ENCODE results near the gene RIOK3. TPM values are rescaled to one million over a fixed set of nuclear protein-coding genes. Genes with fewer than 3 reads are reported as not detected.

Gene RIOK3
- total and polyA plus RNA-seq, 10 of the 15 experiments (the other 5 are each of a cell fraction or from before 2014, with no cell fraction given) = 18.0 to 87.5 (median 53.8) TPM

GRCh38 chr18:23479829-23480505, 26.9 kb downstream of the RIOK3 start (continued):
- peak; percentile 67; the same call in 1 of the 2 replicates for TF ChIP-seq RELB (IDR thresholded peaks at IDR 0.05; ENCODE audit: low read depth)

- H3K9ac ChIP-seq (ENCODE audit: control insufficient read depth, insufficient read depth, low read length) = no peak overlapping the region
- no TSS peak for BruUV-seq (replicated peaks)
- no peak overlapping the region for H3K4me3 ChIP-seq
- ATAC-seq = no peak
- in situ Hi-C loops (cut with MboI) (no loop called here), intact Hi-C loops (cut with micrococcal nuclease; ENCODE audit: unreplicated experiment) (no loop called here)
- no peak overlapping the region for H3K4me2 ChIP-seq (ENCODE audit: control insufficient read depth, insufficient read depth)
- DNase-seq (ENCODE audit: low read depth, low spot score) = no peak
- no peaks in the 10 kb centered on the region for H3K9me3 ChIP-seq (replicated peaks; ENCODE audit: control insufficient read depth, insufficient read depth, low read length)
- peaks cover 0 to 2% of the 10 kb centered on the region in 2 experiments; a peak in 1 of 4 replicates for H3K36me3 ChIP-seq (ENCODE audit: control insufficient read depth in 2 of 2, insufficient read depth in 2 of 2, low read length in 1 of 2)
- peaks cover 15% of the 10 kb centered on the region for H3K4me1 ChIP-seq (ENCODE audit: control insufficient read depth, insufficient read depth, low read length)
- 78% methylated on average over 8 of the region's 8 CpGs for WGBS (ENCODE audit: insufficient coverage, insufficient replicate concordance, low lambda C conversion rate, missing lambda C conversion rate)
- no peaks in the 10 kb centered on the region for H4K20me1 ChIP-seq (ENCODE audit: control insufficient read depth, insufficient read depth)
- no peak for FAIRE-seq
- H3K27ac ChIP-seq (ENCODE audit: control insufficient read depth, insufficient read depth) = no peak overlapping the region
- ChIA-PET RAD21 (ENCODE audit: unreplicated experiment) (interaction anchor here (0.6 to 1.8 kb wide), 2 partner anchors 9 to 639 kb away, joined by 4 to 6 read pairs; no protein-coding TSS in a partner anchor), POLR2A (interaction anchor here (0.6 to 1.0 kb wide), 4 partner anchors 14 to 412 kb away, joined by 3 to 6 read pairs (median 4); a partner anchor contains a TSS), CTCF (interaction anchor here (0.8 to 2.6 kb wide), 4 partner anchors 9 to 24 kb away, joined by 3 to 22 read pairs (median 5); no protein-coding TSS in a partner anchor), SMC1A (ENCODE audit: uncharacterized antibody, unreplicated experiment) (interaction anchor here (1.0 to 1.9 kb wide), 6 partner anchors 14 to 353 kb away, joined by 3 to 6 read pairs (median 3); no protein-coding TSS in a partner anchor)
- H3K79me2 ChIP-seq (ENCODE audit: control insufficient read depth, insufficient read depth, low read length) = no peaks in the 10 kb centered on the region
- no peaks in the 10 kb centered on the region for H3K27me3 ChIP-seq (replicated peaks in 1 of 2; ENCODE audit: control insufficient read depth in 2 of 2, insufficient read depth in 2 of 2, low read length in 1 of 2)
- TF ChIP-seq HDAC6 (IDR thresholded peaks at IDR 0.05; ENCODE audit: unreplicated experiment) (no peak), POLR2AphosphoS5 (IDR thresholded peaks at IDR 0.05; ENCODE audit: low read length) (no peak)
- no peak overlapping the region for H2AFZ ChIP-seq (ENCODE audit: control insufficient read depth, low read depth, low read length)
These were observed 31.6 kb downstream of the RIOK3 start for GRCh38 chr18:23484561-23485182.

Measured in GM12878 (cell line).